ENCODE measurements around the gene TCF4. TPM values are rescaled to one million over a fixed set of nuclear protein-coding genes. Genes with fewer than 3 reads are reported as not detected.
A peak's percentile ranks its signal among the peaks of the same experiment; 100 is the strongest.

The TCF4 gene
- total and polyA plus RNA-seq, 7 donors: 8.6 to 68.9 (median 36.8) TPM

- Histone ChIP-seq H3K27ac (peak overlapping the region; percentile 79), H3K9me3 (no peaks in the 10 kb centered on the region), H3K27me3 (ENCODE audit: insufficient read depth in 3 of 3, low read length in 2 of 3) (no peaks in the 10 kb centered on the region), H3K4me1 (peaks cover 28% of the 10 kb centered on the region), H3K36me3 (ENCODE audit: insufficient read depth in 1 of 2, low read depth in 1 of 2) (no peaks in the 10 kb centered on the region), H3K4me3 (peak overlapping the region; percentile 64)
- DNase-seq: no peak
- TF ChIP-seq, protein P1, sequence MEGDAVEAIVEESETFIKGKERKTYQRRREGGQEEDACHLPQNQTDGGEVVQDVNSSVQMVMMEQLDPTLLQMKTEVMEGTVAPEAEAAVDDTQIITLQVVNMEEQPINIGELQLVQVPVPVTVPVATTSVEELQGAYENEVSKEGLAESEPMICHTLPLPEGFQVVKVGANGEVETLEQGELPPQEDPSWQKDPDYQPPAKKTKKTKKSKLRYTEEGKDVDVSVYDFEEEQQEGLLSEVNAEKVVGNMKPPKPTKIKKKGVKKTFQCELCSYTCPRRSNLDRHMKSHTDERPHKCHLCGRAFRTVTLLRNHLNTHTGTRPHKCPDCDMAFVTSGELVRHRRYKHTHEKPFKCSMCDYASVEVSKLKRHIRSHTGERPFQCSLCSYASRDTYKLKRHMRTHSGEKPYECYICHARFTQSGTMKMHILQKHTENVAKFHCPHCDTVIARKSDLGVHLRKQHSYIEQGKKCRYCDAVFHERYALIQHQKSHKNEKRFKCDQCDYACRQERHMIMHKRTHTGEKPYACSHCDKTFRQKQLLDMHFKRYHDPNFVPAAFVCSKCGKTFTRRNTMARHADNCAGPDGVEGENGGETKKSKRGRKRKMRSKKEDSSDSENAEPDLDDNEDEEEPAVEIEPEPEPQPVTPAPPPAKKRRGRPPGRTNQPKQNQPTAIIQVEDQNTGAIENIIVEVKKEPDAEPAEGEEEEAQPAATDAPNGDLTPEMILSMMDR (IDR thresholded peaks at IDR 0.05): no peak
- 79 to 89% (median 79%) methylated on average over 5 of the region's 5 CpGs for WGBS, 3 donors
- ATAC-seq: no peak
- intact Hi-C loops (cut with DNase I): loop anchor here (5.0 kb wide), 3 partner anchors 62 to 183 kb away; partner anchors contain the start of gene TCF4 (in 2 of the 2)
Measured at GRCh38 chr18:55404136-55404830, 183.7 kb downstream of the TCF4 start.

GRCh38 chr18:55403421-55403949 is 184.5 kb downstream of the TCF4 start:
- Histone ChIP-seq H3K9me3 (no peaks in the 10 kb centered on the region), H3K4me1 (peaks cover 36% of the 10 kb centered on the region), H3K27me3 (ENCODE audit: insufficient read depth in 3 of 3, low read length in 2 of 3) (no peaks in the 10 kb centered on the region), H3K27ac (peak overlapping the region; percentile 79), H3K4me3 (peak overlapping the region; percentile 64), H3K36me3 (ENCODE audit: insufficient read depth in 1 of 2, low read depth in 1 of 2) (no peaks in the 10 kb centered on the region)
- no peak for ATAC-seq
- TF ChIP-seq, protein P1 (IDR thresholded peaks at IDR 0.05): no peak
- no peak for DNase-seq
- intact Hi-C loops (cut with DNase I): loop anchor here (2.0 to 5.0 kb wide), 4 partner anchors 61 to 184 kb away; partner anchors contain the start of gene TCF4 (in 2 of the 2)
- WGBS, 3 donors: 12 to 29% (median 13%) methylated on average over 5 of the region's 5 CpGs

DNA sequence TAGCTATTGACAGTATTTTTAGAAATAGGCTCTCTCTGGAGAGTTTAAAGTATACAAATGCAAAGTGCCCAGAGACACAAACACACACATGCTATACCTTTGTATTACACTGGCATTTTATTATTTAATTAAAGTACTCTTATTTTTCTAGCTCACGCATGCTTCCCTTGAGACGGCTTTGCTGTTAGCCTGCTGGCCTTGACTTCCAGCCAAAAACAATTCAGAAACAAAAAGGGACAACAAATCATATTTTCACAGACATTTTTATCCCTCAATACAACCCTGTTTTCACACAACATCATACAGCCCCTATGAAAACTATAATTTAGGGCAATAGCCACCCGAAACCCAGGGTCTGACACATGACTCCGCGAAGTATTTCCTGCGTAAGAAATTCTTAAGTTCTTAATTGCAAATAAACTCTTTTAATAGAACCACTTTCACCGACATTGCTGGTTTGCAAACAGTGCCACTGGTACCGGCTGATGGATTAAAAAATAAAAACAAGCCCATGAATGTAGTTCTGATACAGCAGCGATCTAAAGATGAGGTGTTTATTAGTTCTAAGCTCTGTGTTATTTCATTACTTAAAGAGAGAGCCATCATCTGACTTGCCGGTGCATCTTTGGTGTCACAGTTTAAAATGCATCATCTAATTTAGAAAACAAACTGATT is 185.1 kb downstream of the TCF4 start:
- Histone ChIP-seq H3K9me3 (no peaks in the 10 kb centered on the region), H3K27ac (peak overlapping the region; percentile 79), H3K27me3 (ENCODE audit: insufficient read depth in 3 of 3, low read length in 2 of 3) (no peaks in the 10 kb centered on the region), H3K36me3 (ENCODE audit: insufficient read depth in 1 of 2, low read depth in 1 of 2) (no peaks in the 10 kb centered on the region), H3K4me1 (peaks cover 39% of the 10 kb centered on the region), H3K4me3 (peak overlapping the region; percentile 64)
- 3 to 9% (median 3%) methylated on average over 10 of the region's 10 CpGs for WGBS, 3 donors
- TF ChIP-seq, protein P1 (IDR thresholded peaks at IDR 0.05): no peak
- ATAC-seq: peak in 1 of 4 donors; percentile 26
- intact Hi-C loops (cut with DNase I): loop anchor here (2.0 to 5.0 kb wide), 4 partner anchors 61 to 184 kb away; partner anchors contain the start of gene TCF4 (in 2 of the 2)
- no peak for DNase-seq

DNA sequence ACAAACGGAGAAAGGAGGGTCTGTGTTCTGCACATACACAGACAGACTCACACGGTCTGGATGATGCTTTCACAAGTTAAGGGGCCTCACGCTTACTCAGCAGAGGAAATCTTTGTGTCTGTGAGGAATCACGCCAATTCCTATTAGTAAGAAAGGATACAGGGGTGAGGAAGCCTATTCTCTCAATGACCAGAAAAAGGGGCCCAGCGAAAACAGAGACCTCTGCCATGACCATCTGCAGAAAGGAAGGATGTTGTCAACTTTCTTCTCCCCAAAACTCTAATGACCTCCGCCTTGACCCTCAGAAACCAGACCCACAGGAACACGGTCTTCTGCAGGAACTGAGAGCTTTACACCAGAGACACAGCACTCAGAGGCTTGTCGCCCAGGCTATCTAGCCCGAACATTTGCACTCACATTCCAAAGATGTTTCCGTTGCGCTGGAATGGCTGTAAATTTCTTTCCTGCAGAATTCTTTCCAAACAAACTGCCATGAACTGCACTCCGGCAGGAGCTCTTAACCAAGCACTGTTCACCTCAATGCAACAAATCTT is 186.3 kb downstream of the TCF4 start:
- peaks cover 50% of the 10 kb centered on the region for H3K4me1 ChIP-seq
- intact Hi-C loops (cut with DNase I): loop anchor here (2.0 to 5.0 kb wide), 4 partner anchors 59 to 186 kb away; partner anchors contain the start of gene TCF4 (in 2 of the 2)
- 8 to 15% (median 9%) methylated on average over 12 of the region's 12 CpGs for WGBS, 3 donors
- no peaks in the 10 kb centered on the region for H3K36me3 ChIP-seq (ENCODE audit: insufficient read depth in 1 of 2, low read depth in 1 of 2)
- ATAC-seq (peak; percentile 29 to 54 (median 47)), DNase-seq (no peak)
- H3K27me3 ChIP-seq (ENCODE audit: insufficient read depth in 3 of 3, low read length in 2 of 3): no peaks in the 10 kb centered on the region
- TF ChIP-seq, protein P1 (IDR thresholded peaks at IDR 0.05): no peak
- no peaks in the 10 kb centered on the region for H3K9me3 ChIP-seq
- H3K4me3 ChIP-seq: peak overlapping the region; percentile 64
- H3K27ac ChIP-seq: peak overlapping the region; percentile 79

All from psoas muscle (tissue), 8 donors.